OCI-LY7 (cell line): ENCODE data around the gene IFT88. TPM values are rescaled to one million over a fixed set of nuclear protein-coding genes. Genes with fewer than 3 reads are reported as not detected.

Source experiments
- BruUV-seq: library from RNA; stranded (reverse); fragments of 400-500 nt; replicated peaks from 2 replicates; lab custom pipeline; 2021; lab: Mats Ljungman, UMichigan
- CTCF ChIA-PET: fragments of 300-600 bp; sonication (Branson Sonifier 250); formaldehyde crosslinking; loops from one replicate; lab custom pipeline; 2022; ENCODE audit warnings: antibody characterized with exemption; ENCODE audit not compliant: unreplicated experiment; lab: Charles Lee
- POLR2A ChIA-PET: fragments of 300-600 bp; sonication (Branson Sonifier 250); formaldehyde crosslinking; loops from one replicate; lab custom pipeline; 2022; ENCODE audit warnings: antibody characterized with exemption; lab: Charles Lee
- DNase-seq: peaks from one replicate; pipeline ENCODE4 v3.0.0-alpha.2; 2015; ENCODE audit warnings: low spot score
- H2AFZ ChIP-seq: fragments of 200-600 bp; sonication (generic), shearing (Covaris generic); 2 replicates; pipeline ENCODE4 v1.6.1; 2014; ENCODE audit warnings: mild to moderate bottlenecking, antibody characterized with exemption, low read length, moderate library complexity
- H3K27ac ChIP-seq: fragments of 200-600 bp; sonication (generic); 2 replicates; pipeline ENCODE4 v1.5.1; 2014; ENCODE audit warnings: mixed run types, low read depth, mild to moderate bottlenecking, moderate library complexity, low read length, inconsistent platforms; ENCODE audit not compliant: poor library complexity, severe bottlenecking
- H3K36me3 ChIP-seq: fragments of 200-600 bp; sonication (generic); 2 replicates; pipeline ENCODE4 v1.6.1; 2014; ENCODE audit warnings: mild to moderate bottlenecking, antibody characterized with exemption, low read length, moderate library complexity, mixed read lengths; ENCODE audit not compliant: insufficient read depth
- H3K4me1 ChIP-seq: fragments of 200-600 bp; sonication (generic); 2 replicates; pipeline ENCODE4 v1.5.1; 2014; ENCODE audit warnings: mild to moderate bottlenecking, low read length; ENCODE audit not compliant: insufficient read depth, poor library complexity, severe bottlenecking
- H3K4me2 ChIP-seq: fragments of 200-600 bp; sonication (generic); 2 replicates; pipeline ENCODE4 v1.6.1; 2014; ENCODE audit warnings: mild to moderate bottlenecking, low read length
- H3K4me3 ChIP-seq: fragments of 200-600 bp; sonication (generic); 2 replicates; pipeline ENCODE4 v1.5.1; 2014; ENCODE audit warnings: mild to moderate bottlenecking, low read depth, low read length; ENCODE audit not compliant: poor library complexity, severe bottlenecking
- H3K79me2 ChIP-seq: fragments of 200-600 bp; sonication (generic); 2 replicates; pipeline ENCODE4 v1.6.1; 2016; ENCODE audit warnings: low read depth, mild to moderate bottlenecking, low read length, moderate library complexity, mixed read lengths; ENCODE audit not compliant: insufficient read depth
- H3K9me2 ChIP-seq: fragments of 200-600 bp; sonication (generic); 2 replicates; pipeline ENCODE4 v1.6.1; 2016; ENCODE audit warnings: mild to moderate bottlenecking, low read length, mixed read lengths; ENCODE audit not compliant: insufficient read depth
- H3K9me3 ChIP-seq: fragments of 200-600 bp; sonication (generic); 2 replicates; pipeline ENCODE4 v1.6.1; 2014; ENCODE audit warnings: mild to moderate bottlenecking, mixed run types, low read length, mixed read lengths
- H4K20me1 ChIP-seq: fragments of 200-600 bp; sonication (generic); 2 replicates; pipeline ENCODE4 v1.6.1; 2014; ENCODE audit warnings: mild to moderate bottlenecking, antibody characterized with exemption, low read length, moderate library complexity, mixed read lengths; ENCODE audit not compliant: insufficient read depth
- EZH2phosphoT487 ChIP-seq: fragments of 200-600 bp; sonication (generic); IDR thresholded peaks from 2 replicates; pipeline ENCODE4 v1.6.1; 2018; ENCODE audit warnings: low read depth, borderline replicate concordance, mild to moderate bottlenecking, mixed run types, antibody characterized with exemption, low read length, moderate library complexity, mixed read lengths
- intact Hi-C: fragments of 100-400 bp; cut with micrococcal nuclease; formaldehyde crosslinking; loops from one replicate; pipeline ENCODE4 v1.10.0; 2022; ENCODE audit not compliant: unreplicated experiment
- total RNA-seq, 2 experiments: library from RNA; depleted of rRNA in 1 of 2; stranded (reverse); fragments of >200 nt in 1 of 2; shearing (Covaris generic) in 1 of 2; gene quantifications; 2 replicates each; pipeline ENCODE4 v1.2.3, GENCODE V29; 2014 to 2022
- TF ChIP-seq, protein P1 (sequence below): fragments of 200-600 bp; sonication (generic); conservative IDR thresholded peaks from 2 replicates; pipeline ENCODE4 v1.5.1; 2014; ENCODE audit warnings: mild to moderate bottlenecking, antibody characterized with exemption, low read length, moderate library complexity, mixed read lengths

Gene IFT88
- total RNA-seq, 2 experiments from 2014 or later: 6.1 to 6.9 TPM

DNA sequence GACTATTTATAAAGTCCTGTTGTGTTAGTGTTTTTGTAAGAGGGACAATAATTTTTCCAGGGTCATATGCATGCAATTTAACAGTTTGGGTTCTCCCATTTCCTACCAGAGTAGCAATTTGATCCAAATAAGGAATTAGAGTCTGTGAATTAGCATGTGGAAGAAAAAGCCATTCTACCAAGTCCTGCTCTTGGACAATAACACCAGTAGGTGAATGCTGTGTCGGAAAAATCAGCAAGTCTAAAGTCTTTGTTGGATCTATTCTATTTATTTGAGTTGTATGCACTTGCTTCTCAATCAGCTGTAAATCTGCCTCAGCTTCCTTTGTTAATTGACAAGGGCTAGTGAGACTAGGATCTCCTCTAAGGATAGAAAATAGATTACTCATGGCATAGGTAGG lies 115.1 kb downstream of the IFT88 start:
- TF ChIP-seq, protein P1, sequence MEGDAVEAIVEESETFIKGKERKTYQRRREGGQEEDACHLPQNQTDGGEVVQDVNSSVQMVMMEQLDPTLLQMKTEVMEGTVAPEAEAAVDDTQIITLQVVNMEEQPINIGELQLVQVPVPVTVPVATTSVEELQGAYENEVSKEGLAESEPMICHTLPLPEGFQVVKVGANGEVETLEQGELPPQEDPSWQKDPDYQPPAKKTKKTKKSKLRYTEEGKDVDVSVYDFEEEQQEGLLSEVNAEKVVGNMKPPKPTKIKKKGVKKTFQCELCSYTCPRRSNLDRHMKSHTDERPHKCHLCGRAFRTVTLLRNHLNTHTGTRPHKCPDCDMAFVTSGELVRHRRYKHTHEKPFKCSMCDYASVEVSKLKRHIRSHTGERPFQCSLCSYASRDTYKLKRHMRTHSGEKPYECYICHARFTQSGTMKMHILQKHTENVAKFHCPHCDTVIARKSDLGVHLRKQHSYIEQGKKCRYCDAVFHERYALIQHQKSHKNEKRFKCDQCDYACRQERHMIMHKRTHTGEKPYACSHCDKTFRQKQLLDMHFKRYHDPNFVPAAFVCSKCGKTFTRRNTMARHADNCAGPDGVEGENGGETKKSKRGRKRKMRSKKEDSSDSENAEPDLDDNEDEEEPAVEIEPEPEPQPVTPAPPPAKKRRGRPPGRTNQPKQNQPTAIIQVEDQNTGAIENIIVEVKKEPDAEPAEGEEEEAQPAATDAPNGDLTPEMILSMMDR: no peak
- TF ChIP-seq EZH2phosphoT487: no peak
- no peaks in the 10 kb centered on the region for H4K20me1 ChIP-seq
- POLR2A ChIA-PET: no interaction called here
- H2AFZ ChIP-seq: no peak overlapping the region
- no peaks in the 10 kb centered on the region for H3K36me3 ChIP-seq
- no peak overlapping the region for H3K4me3 ChIP-seq
- H3K79me2 ChIP-seq: no peaks in the 10 kb centered on the region
- no peaks in the 10 kb centered on the region for H3K9me2 ChIP-seq
- CTCF ChIA-PET: no interaction called here
- H3K4me2 ChIP-seq: no peak overlapping the region
- no peak for DNase-seq
- no TSS peak for BruUV-seq
- intact Hi-C loops: no loop called here
- H3K9me3 ChIP-seq: no peaks in the 10 kb centered on the region
- no peaks in the 10 kb centered on the region for H3K4me1 ChIP-seq
- H3K27ac ChIP-seq: no peak overlapping the region

DNA sequence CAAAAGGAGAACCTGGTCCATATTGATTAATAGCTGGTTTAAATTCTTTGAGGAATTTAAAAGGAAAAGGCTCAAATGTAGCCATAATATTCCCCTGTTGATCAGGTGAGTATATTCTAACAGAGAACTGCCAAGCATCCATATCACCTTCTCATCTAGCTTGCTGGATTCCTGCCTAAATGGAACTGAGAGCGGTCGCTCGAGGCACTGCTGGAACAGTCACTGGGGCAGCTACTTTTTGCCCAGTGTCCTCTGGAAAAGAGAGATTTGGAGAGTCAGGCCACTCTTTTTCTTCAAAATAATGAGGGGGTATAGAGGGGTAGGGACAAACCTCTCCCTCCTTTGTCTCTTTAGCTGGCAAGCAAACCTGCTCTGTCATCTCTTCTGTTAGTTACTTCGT lies 117.1 kb downstream of the IFT88 start:
- CTCF ChIA-PET: no interaction called here

DNA sequence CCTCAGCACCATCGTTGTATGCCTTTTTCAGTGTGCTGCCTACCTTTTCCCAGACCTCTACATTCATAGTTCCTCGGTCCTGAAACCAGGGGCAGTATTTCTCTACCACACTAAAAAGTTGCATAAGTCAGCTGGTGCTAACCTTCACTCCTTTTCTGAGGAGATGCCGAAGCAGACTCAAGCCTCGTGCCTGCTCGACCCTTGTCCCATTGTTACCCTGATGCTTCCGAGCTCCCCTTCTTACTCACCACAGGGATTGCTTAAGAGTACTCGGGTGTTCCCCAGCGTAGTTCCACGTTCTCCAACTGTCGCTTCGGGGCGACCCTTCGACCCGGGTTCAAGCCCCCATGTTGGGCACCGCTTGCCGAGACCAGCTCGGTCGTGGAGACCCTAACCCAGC lies 117.6 kb downstream of the IFT88 start:
- H2AFZ ChIP-seq: no peak overlapping the region
- intact Hi-C loops: no loop called here
- DNase-seq: no peak
- no peaks in the 10 kb centered on the region for H3K4me1 ChIP-seq
- POLR2A ChIA-PET: no interaction called here
- H3K79me2 ChIP-seq: no peaks in the 10 kb centered on the region
- H3K36me3 ChIP-seq: no peaks in the 10 kb centered on the region
- BruUV-seq: no TSS peak
- H3K9me2 ChIP-seq: no peaks in the 10 kb centered on the region
- CTCF ChIA-PET: no interaction called here
- H3K9me3 ChIP-seq: no peaks in the 10 kb centered on the region
- TF ChIP-seq, protein P1: no peak
- no peak for TF ChIP-seq EZH2phosphoT487
- H3K27ac ChIP-seq: no peak overlapping the region
- H3K4me2 ChIP-seq: no peak overlapping the region
- H4K20me1 ChIP-seq: no peaks in the 10 kb centered on the region
- H3K4me3 ChIP-seq: no peak overlapping the region

More for the DNA sequence above, 117.1 kb downstream of the IFT88 start:
- POLR2A ChIA-PET: no interaction called here
- Histone ChIP-seq H3K9me3 (no peaks in the 10 kb centered on the region), H3K9me2 (no peaks in the 10 kb centered on the region), H3K4me2 (no peak overlapping the region), H3K79me2 (no peaks in the 10 kb centered on the region), H3K36me3 (no peaks in the 10 kb centered on the region), H4K20me1 (no peaks in the 10 kb centered on the region), H3K27ac (no peak overlapping the region), H2AFZ (no peak overlapping the region), H3K4me1 (no peaks in the 10 kb centered on the region), H3K4me3 (no peak overlapping the region)
- intact Hi-C loops: no loop called here
- TF ChIP-seq, protein P1: no peak
- TF ChIP-seq EZH2phosphoT487: no peak
- BruUV-seq: no TSS peak
- DNase-seq: no peak
